ENCODE measurements around the gene TRMT1. TPM values are rescaled to one million over a fixed set of nuclear protein-coding genes. Genes with fewer than 3 reads are reported as not detected.

The TRMT1 gene
- total and polyA plus RNA-seq, 4 donors, result 11.8 to 47.5 (median 32.5) TPM

DNA sequence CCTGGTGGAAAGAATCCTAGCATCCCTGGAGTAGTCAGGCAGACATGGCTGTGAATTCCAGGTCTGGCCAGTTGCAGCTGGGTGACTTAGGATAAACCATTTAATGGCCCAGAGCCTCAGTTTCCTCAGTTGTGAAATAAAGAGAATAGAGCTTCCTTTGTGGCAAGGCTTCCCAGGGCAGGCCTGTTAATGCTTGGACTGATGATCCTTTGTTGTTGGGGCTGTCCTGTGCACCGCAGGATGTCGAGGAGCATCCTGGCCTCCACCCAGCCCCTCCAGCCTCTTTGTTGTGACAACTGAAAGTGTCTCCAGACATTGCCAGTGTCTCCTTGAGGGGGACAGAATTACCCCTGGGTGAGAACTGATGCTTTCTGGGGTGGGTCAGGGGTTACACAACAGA is 30.2 kb downstream of the TRMT1 start:
- Histone ChIP-seq H3K27ac (ENCODE audit: low read depth, low read length) (no peak overlapping the region), H3K36me3 (ENCODE audit: control insufficient read depth, insufficient read depth, low read length) (peaks cover 86% of the 10 kb centered on the region), H3K27me3 (ENCODE audit: control insufficient read depth, insufficient read depth, low read length) (peaks cover 4% of the 10 kb centered on the region), H3K9me3 (ENCODE audit: control insufficient read depth, insufficient read depth, low read length) (no peaks in the 10 kb centered on the region), H3K4me3 (ENCODE audit: low read depth, low read length) (no peak overlapping the region), H3K4me1 (ENCODE audit: control insufficient read depth, insufficient read depth, low read length) (peaks cover 79% of the 10 kb centered on the region)
- no peak for DNase-seq (ENCODE audit: low read depth in 4 of 6, low spot score in 6 of 6)
- no CpG with 5 or more reads among the region's 2 CpGs for WGBS (ENCODE audit: insufficient coverage)

DNA sequence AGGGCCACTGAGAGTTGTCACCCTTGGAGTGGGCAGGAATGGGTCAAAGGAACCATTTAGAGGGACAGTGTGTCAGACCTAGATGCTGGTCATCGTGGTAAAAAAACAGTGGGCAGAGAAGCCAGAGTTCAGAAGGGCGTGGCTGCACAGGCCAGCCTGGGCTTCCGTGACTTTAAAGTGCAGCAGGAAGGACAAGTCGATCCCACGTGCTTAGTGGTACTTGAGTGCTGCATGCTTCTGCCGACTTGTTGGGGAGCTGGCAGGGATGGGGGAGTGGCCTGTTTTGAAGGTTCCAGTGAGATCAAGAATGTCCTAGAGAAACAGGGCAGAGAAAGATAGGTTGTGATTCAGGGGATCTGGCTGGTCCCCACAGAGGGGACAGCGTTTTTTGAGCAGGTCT is 30.9 kb downstream of the TRMT1 start:
- Histone ChIP-seq H3K4me1 (ENCODE audit: control insufficient read depth, insufficient read depth, low read length) (peaks cover 74% of the 10 kb centered on the region), H3K27me3 (ENCODE audit: control insufficient read depth, insufficient read depth, low read length) (peaks cover 2% of the 10 kb centered on the region), H3K36me3 (ENCODE audit: control insufficient read depth, insufficient read depth, low read length) (peaks cover 88% of the 10 kb centered on the region), H3K27ac (ENCODE audit: low read depth, low read length) (no peak overlapping the region), H3K4me3 (ENCODE audit: low read depth, low read length) (no peak overlapping the region), H3K9me3 (ENCODE audit: control insufficient read depth, insufficient read depth, low read length) (no peaks in the 10 kb centered on the region)
- WGBS (ENCODE audit: insufficient coverage), result 55% methylated on average over 7 of the region's 7 CpGs
- DNase-seq (ENCODE audit: low read depth in 4 of 6, low spot score in 6 of 6), result no peak

DNA sequence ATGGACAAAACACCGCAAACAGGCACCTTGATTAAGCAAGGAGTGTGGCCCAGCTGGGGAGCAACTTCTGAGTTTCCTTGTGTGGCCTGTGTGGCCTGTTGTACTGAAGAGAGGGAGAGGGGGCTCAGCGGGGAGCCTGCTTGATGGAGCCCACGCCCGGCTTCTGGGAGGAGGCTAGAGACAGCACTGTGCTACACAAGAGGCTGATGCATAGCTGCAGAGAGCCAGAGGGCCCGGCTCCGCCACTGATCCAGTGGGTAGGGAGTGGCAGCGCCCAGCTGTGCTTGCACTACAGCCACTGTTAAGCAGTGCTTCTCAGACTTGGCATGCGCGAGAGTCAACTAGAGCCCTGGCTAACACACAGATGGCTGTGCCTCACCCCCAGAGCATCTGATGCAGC is 32.9 kb downstream of the TRMT1 start:
- Histone ChIP-seq H3K27ac (ENCODE audit: low read depth, low read length) (peak overlapping the region; percentile 72), H3K9me3 (ENCODE audit: control insufficient read depth, insufficient read depth, low read length) (no peaks in the 10 kb centered on the region), H3K4me3 (ENCODE audit: low read depth, low read length) (no peak overlapping the region), H3K4me1 (ENCODE audit: control insufficient read depth, insufficient read depth, low read length) (peaks cover 67% of the 10 kb centered on the region), H3K27me3 (ENCODE audit: control insufficient read depth, insufficient read depth, low read length) (peaks cover 2% of the 10 kb centered on the region), H3K36me3 (ENCODE audit: control insufficient read depth, insufficient read depth, low read length) (peaks cover 85% of the 10 kb centered on the region)
- WGBS (ENCODE audit: insufficient coverage), result 53% methylated on average over 8 of the region's 9 CpGs
- DNase-seq (ENCODE audit: low read depth in 4 of 6, low spot score in 6 of 6), result no peak

DNA sequence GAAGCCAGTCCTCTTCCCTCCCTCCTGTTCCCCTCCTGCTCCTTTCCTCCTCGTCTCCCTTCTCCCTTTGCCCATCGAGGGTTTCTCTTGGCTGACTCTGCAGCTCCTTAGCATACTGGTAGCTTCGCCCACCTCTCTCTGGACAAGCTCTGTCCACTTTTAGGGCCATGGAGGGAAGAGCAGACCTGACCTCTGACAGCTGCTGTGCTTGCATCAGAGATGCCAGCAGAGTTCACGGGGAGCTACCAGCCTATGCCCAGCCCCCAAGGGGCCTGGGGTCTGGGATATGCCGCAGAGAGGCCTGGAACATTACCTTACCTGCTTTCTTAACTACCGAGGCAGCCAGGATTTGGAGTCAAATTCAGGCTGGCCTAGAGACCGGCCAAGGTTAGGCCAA is 33.5 kb downstream of the TRMT1 start:
- Histone ChIP-seq H3K27ac (ENCODE audit: low read depth, low read length) (peak overlapping the region; percentile 72), H3K36me3 (ENCODE audit: control insufficient read depth, insufficient read depth, low read length) (peaks cover 85% of the 10 kb centered on the region), H3K4me1 (ENCODE audit: control insufficient read depth, insufficient read depth, low read length) (peaks cover 70% of the 10 kb centered on the region)

DNA sequence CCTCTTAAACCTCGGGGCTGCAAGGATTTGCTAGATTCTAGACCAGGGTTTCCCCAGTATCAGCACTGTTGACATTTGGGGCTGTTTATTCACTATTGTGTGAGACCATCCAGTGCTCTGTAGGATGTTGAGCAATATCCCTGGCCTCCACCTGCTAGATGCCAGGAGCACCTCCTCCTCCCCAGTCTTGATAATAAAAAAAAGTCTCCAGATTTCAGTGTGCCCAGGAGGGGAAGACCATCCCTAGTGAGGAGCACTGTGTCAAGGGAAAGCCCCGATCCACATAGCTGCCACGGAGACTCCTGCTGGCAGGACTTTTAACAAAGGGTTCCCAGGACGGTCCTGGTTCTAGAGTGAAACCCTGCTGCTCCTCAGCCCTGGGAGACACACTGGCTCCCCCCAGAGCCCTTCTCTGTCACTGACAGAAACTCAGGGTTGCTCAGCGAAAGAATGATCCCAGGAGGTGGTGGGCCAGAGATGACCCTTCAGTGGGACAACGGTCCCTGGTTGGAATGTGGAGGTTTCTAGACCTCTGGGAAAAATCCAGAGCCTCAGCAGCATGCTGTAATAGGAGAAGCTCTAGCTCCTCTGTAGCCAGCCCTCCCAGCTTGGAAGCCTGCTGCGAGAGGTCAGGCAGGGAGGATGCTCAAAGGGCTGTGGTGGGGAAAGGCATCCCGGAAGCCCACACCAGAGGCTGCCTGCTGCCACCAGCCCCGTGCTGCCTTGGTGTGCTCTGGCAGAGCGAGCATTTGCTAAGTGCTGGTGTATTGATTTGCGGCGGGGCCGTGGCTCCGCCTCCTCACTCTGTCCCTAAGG is 34.1 kb downstream of the TRMT1 start:
- Histone ChIP-seq H3K27me3 (ENCODE audit: control insufficient read depth, insufficient read depth, low read length) (peaks cover 2% of the 10 kb centered on the region), H3K27ac (ENCODE audit: low read depth, low read length) (peak overlapping the region; percentile 72), H3K4me3 (ENCODE audit: low read depth, low read length) (no peak overlapping the region), H3K4me1 (ENCODE audit: control insufficient read depth, insufficient read depth, low read length) (peaks cover 76% of the 10 kb centered on the region), H3K36me3 (ENCODE audit: control insufficient read depth, insufficient read depth, low read length) (peaks cover 84% of the 10 kb centered on the region), H3K9me3 (ENCODE audit: control insufficient read depth, insufficient read depth, low read length) (no peaks in the 10 kb centered on the region)
- peak in 1 of 6 donors; percentile 70 for DNase-seq (ENCODE audit: low read depth in 4 of 6, low spot score in 6 of 6)
- 27% methylated on average over 13 of the region's 14 CpGs for WGBS (ENCODE audit: insufficient coverage)

More for the DNA sequence above, 33.5 kb downstream of the TRMT1 start:
- no peak for DNase-seq (ENCODE audit: low read depth in 4 of 6, low spot score in 6 of 6)
- WGBS (ENCODE audit: insufficient coverage), result 55% methylated on average over 6 of the region's 7 CpGs
- H3K4me3 ChIP-seq (ENCODE audit: low read depth, low read length), result no peak overlapping the region
- no peaks in the 10 kb centered on the region for H3K9me3 ChIP-seq (ENCODE audit: control insufficient read depth, insufficient read depth, low read length)
- H3K27me3 ChIP-seq (ENCODE audit: control insufficient read depth, insufficient read depth, low read length), result peaks cover 2% of the 10 kb centered on the region

DNA sequence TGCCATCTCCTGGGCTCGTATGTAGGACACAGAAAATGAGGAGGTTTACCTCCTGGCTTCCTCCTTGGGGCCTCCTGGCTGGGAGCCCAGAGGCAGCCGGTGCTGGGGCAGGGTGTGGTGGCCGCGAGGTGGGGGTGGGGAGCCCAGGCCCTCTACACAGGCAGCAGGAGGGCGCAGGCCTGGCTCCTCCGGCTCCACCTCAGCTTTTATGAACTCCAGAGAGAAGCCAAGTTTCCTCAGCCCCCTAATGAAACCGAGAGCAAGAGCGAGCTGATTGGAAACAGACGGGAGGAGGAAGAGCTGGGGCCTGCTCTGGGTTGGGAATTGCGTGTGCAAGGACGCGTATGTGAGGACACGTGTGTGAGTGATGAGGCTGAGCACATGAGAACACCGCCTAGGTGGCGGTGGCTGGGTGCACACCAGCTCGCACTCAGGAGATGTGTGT is 37.0 kb downstream of the TRMT1 start:
- DNase-seq (ENCODE audit: low read depth in 4 of 6, low spot score in 6 of 6), result peak in 1 of 6 donors; percentile 75
- H3K4me1 ChIP-seq (ENCODE audit: control insufficient read depth, insufficient read depth, low read length), result peaks cover 78% of the 10 kb centered on the region

DNA sequence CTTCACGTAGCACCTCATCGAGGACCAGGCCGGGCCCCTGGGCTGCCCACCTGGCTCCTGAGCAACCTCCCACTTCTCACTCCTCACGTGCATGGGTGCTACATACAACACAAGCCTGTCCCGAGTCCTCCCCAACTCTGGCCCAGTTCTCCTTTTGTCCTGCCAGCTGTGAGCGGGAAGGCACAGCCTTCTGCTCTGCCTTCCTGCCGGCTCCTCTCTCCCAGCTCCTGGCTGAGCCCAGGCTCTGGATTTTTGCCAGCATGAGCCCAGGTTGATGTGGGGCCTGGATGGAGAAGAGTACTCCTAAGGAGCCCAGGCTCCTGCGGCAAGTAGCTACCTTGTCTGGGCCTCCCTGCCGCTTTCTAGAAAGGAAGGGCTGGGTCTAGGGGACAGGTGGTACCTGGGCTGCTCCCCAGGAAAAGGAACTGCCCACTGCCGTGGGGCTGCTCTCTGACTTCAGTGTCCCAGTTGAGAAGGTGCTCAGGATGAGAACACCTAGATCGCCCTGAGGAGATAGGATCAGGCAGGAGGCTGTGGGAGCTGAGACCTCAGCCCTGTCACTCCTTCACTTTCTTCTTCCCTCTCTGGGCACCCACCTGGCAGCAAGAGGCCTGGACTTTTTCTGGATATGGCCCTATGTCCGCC is 37.5 kb downstream of the TRMT1 start:
- Histone ChIP-seq H3K36me3 (ENCODE audit: control insufficient read depth, insufficient read depth, low read length) (peaks cover 90% of the 10 kb centered on the region), H3K27me3 (ENCODE audit: control insufficient read depth, insufficient read depth, low read length) (no peaks in the 10 kb centered on the region), H3K4me3 (ENCODE audit: low read depth, low read length) (no peak overlapping the region), H3K9me3 (ENCODE audit: control insufficient read depth, insufficient read depth, low read length) (no peaks in the 10 kb centered on the region), H3K27ac (ENCODE audit: low read depth, low read length) (peak overlapping the region; percentile 80), H3K4me1 (ENCODE audit: control insufficient read depth, insufficient read depth, low read length) (peaks cover 84% of the 10 kb centered on the region)
- WGBS (ENCODE audit: insufficient coverage), result 53% methylated on average over 9 of the region's 12 CpGs
- peak in 1 of 6 donors; percentile 72 for DNase-seq (ENCODE audit: low read depth in 4 of 6, low spot score in 6 of 6)

More for the DNA sequence above, 37.0 kb downstream of the TRMT1 start:
- Histone ChIP-seq H3K9me3 (ENCODE audit: control insufficient read depth, insufficient read depth, low read length) (no peaks in the 10 kb centered on the region), H3K36me3 (ENCODE audit: control insufficient read depth, insufficient read depth, low read length) (peaks cover 89% of the 10 kb centered on the region), H3K27me3 (ENCODE audit: control insufficient read depth, insufficient read depth, low read length) (no peaks in the 10 kb centered on the region), H3K4me3 (ENCODE audit: low read depth, low read length) (no peak overlapping the region), H3K27ac (ENCODE audit: low read depth, low read length) (peak overlapping the region; percentile 80)
- WGBS (ENCODE audit: insufficient coverage), result 37% methylated on average over 14 of the region's 16 CpGs

DNA sequence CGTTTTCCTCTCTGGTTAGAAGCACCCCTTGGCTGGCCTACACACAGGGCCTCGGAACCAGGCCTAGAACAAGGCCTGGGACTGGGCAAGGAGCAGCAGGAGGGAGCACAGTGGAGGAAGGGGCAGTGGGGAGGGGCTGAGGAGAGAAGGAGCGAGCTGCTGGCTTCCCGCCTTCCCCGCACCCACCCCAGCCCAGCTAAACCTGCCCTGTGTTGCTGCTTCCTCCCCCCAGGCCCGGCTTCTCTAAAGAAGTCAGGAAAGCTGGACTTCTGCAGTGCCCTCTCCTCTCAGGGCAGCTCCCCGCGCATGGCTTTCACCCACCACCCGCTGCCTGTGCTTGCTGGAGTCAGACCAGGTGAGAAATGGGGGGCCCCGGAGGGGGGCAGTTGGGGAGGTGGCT is 38.2 kb downstream of the TRMT1 start:
- H3K36me3 ChIP-seq (ENCODE audit: control insufficient read depth, insufficient read depth, low read length), result peaks cover 90% of the 10 kb centered on the region
- peak overlapping the region; percentile 80 for H3K27ac ChIP-seq (ENCODE audit: low read depth, low read length)
- no peaks in the 10 kb centered on the region for H3K27me3 ChIP-seq (ENCODE audit: control insufficient read depth, insufficient read depth, low read length)
- 67% methylated on average over 2 of the region's 10 CpGs for WGBS (ENCODE audit: insufficient coverage)
- no peak overlapping the region for H3K4me3 ChIP-seq (ENCODE audit: low read depth, low read length)
- no peaks in the 10 kb centered on the region for H3K9me3 ChIP-seq (ENCODE audit: control insufficient read depth, insufficient read depth, low read length)
- H3K4me1 ChIP-seq (ENCODE audit: control insufficient read depth, insufficient read depth, low read length), result peaks cover 84% of the 10 kb centered on the region
- no peak for DNase-seq (ENCODE audit: low read depth in 4 of 6, low spot score in 6 of 6)

DNA sequence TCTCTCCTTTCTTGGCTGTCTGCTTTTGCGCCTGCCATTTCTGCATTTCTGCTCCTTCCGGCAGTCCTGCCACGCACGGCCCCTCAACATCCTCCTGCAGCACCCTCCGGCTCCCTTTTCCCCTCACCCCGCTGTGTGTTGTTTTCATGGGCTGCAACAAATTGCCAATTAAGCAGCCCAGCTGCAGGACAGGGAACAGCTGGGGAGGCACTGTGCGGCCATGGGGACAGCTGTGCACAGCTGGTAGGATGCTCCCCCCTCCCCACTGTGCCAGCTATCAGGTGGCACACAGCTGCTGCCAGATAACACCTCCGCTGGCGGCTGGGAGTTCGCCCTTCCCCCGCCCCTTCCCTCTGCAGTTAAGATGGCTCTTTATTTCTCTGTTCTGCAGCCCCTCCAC is 39.3 kb downstream of the TRMT1 start:
- no peaks in the 10 kb centered on the region for H3K9me3 ChIP-seq (ENCODE audit: control insufficient read depth, insufficient read depth, low read length)
- H3K27ac ChIP-seq (ENCODE audit: low read depth, low read length), result peak overlapping the region; percentile 80
- 19% methylated on average over 11 of the region's 11 CpGs for WGBS (ENCODE audit: insufficient coverage)
- peak in 2 of 6 donors; percentile 61 to 82 for DNase-seq (ENCODE audit: low read depth in 4 of 6, low spot score in 6 of 6)
- H3K27me3 ChIP-seq (ENCODE audit: control insufficient read depth, insufficient read depth, low read length), result no peaks in the 10 kb centered on the region
- peaks cover 86% of the 10 kb centered on the region for H3K36me3 ChIP-seq (ENCODE audit: control insufficient read depth, insufficient read depth, low read length)
- H3K4me3 ChIP-seq (ENCODE audit: low read depth, low read length), result no peak overlapping the region
- H3K4me1 ChIP-seq (ENCODE audit: control insufficient read depth, insufficient read depth, low read length), result peaks cover 84% of the 10 kb centered on the region

Measured in spinal cord (tissue), 10 donors.